BLaER1 (cell line): ENCODE measurements around the gene EEF1E1.

Experiments
- H3K27ac ChIP-seq: shearing (Covaris generic); formaldehyde crosslinking; 2 replicates; pipeline ENCODE4 v1.8.1; 2022
- H3K27me3 ChIP-seq: shearing (Covaris generic); formaldehyde crosslinking; 2 replicates; pipeline ENCODE4 v1.8.1; 2022
- H3K36me3 ChIP-seq: shearing (Covaris generic); formaldehyde crosslinking; 2 replicates; pipeline ENCODE4 v1.8.1; 2022
- H3K4me1 ChIP-seq: shearing (Covaris generic); formaldehyde crosslinking; 2 replicates; pipeline ENCODE4 v1.8.1; 2022
- H3K4me2 ChIP-seq: shearing (Covaris generic); formaldehyde crosslinking; 2 replicates; pipeline ENCODE4 v1.8.1; 2022
- H3K4me3 ChIP-seq: shearing (Covaris generic); formaldehyde crosslinking; 2 replicates; pipeline ENCODE4 v1.8.1; 2022
- H3K9ac ChIP-seq: shearing (Covaris generic); formaldehyde crosslinking; 2 replicates; pipeline ENCODE4 v1.8.1; 2022
- H3K9me3 ChIP-seq: shearing (Covaris generic); formaldehyde crosslinking; 2 replicates; pipeline ENCODE4 v1.8.1; 2022
- H4K20me1 ChIP-seq: shearing (Covaris generic); formaldehyde crosslinking; 2 replicates; pipeline ENCODE4 v1.8.1; 2022
- Cebpa-rat ChIP-seq: shearing (Covaris generic); IDR thresholded peaks from 2 replicates; pipeline ENCODE4 v1.8.1; 2022

Gene EEF1E1

GRCh38 chr6:8090650-8091049, 11.7 kb downstream of the EEF1E1 start:
- Histone ChIP-seq H3K4me3 (no peak overlapping the region), H4K20me1 (peaks cover 5% of the 10 kb centered on the region; the same call in 1 of the 2 replicates), H3K27me3 (no peaks in the 10 kb centered on the region), H3K4me1 (no peaks in the 10 kb centered on the region), H3K36me3 (peaks cover 90% of the 10 kb centered on the region), H3K27ac (no peak overlapping the region), H3K9me3 (peaks cover 32% of the 10 kb centered on the region), H3K4me2 (no peak overlapping the region), H3K9ac (no peak overlapping the region)
- no peak for TF ChIP-seq Cebpa-rat

GRCh38 chr6:8088886-8089285, 13.5 kb downstream of the EEF1E1 start:
- Histone ChIP-seq H3K4me3 (no peak overlapping the region), H3K4me1 (no peaks in the 10 kb centered on the region), H3K9ac (no peak overlapping the region), H3K36me3 (peaks cover 88% of the 10 kb centered on the region), H3K27ac (no peak overlapping the region), H3K9me3 (peaks cover 32% of the 10 kb centered on the region), H3K27me3 (no peaks in the 10 kb centered on the region), H3K4me2 (no peak overlapping the region), H4K20me1 (no peaks in the 10 kb centered on the region)
- no peak for TF ChIP-seq Cebpa-rat

- peaks cover 90% of the 10 kb centered on the region for H3K36me3 ChIP-seq
Observed at GRCh38 chr6:8087870-8088754, 14.2 kb downstream of the EEF1E1 start.

GRCh38 chr6:8086755-8087306, 15.5 kb downstream of the EEF1E1 start:
- Histone ChIP-seq H3K9ac (no peak overlapping the region), H3K4me2 (no peak overlapping the region), H3K4me3 (no peak overlapping the region), H3K27ac (no peak overlapping the region), H3K27me3 (no peaks in the 10 kb centered on the region), H3K4me1 (peaks cover 6% of the 10 kb centered on the region; the same call in 1 of the 2 replicates), H4K20me1 (no peaks in the 10 kb centered on the region), H3K9me3 (peaks cover 30% of the 10 kb centered on the region), H3K36me3 (peaks cover 89% of the 10 kb centered on the region)
- no peak for TF ChIP-seq Cebpa-rat

More at GRCh38 chr6:8087870-8088754, 14.2 kb downstream of the EEF1E1 start:
- Histone ChIP-seq H3K27me3 (no peaks in the 10 kb centered on the region), H3K27ac (no peak overlapping the region), H3K4me1 (peaks cover 1% of the 10 kb centered on the region; the same call in 1 of the 2 replicates), H3K9ac (no peak overlapping the region), H3K9me3 (peaks cover 32% of the 10 kb centered on the region), H4K20me1 (no peaks in the 10 kb centered on the region), H3K4me3 (no peak overlapping the region), H3K4me2 (no peak overlapping the region)
- TF ChIP-seq Cebpa-rat = no peak

GRCh38 chr6:8085053-8085511, 17.3 kb downstream of the EEF1E1 start:
- Histone ChIP-seq H3K9me3 (peaks cover 19% of the 10 kb centered on the region), H3K27me3 (no peaks in the 10 kb centered on the region), H3K4me1 (peaks cover 6% of the 10 kb centered on the region; the same call in 1 of the 2 replicates), H3K36me3 (peaks cover 82% of the 10 kb centered on the region), H3K9ac (no peak overlapping the region), H3K27ac (no peak overlapping the region), H3K4me2 (no peak overlapping the region), H3K4me3 (no peak overlapping the region), H4K20me1 (no peaks in the 10 kb centered on the region)
- TF ChIP-seq Cebpa-rat = no peak

GRCh38 chr6:8084586-8084985, 17.8 kb downstream of the EEF1E1 start:
- H4K20me1 ChIP-seq = no peaks in the 10 kb centered on the region
- peaks cover 16% of the 10 kb centered on the region for H3K9me3 ChIP-seq
- no peak overlapping the region for H3K9ac ChIP-seq
- H3K4me3 ChIP-seq = no peak overlapping the region
- H3K36me3 ChIP-seq = peaks cover 82% of the 10 kb centered on the region
- no peaks in the 10 kb centered on the region for H3K27me3 ChIP-seq
- H3K4me1 ChIP-seq = peaks cover 6% of the 10 kb centered on the region; the same call in 1 of the 2 replicates
- H3K4me2 ChIP-seq = no peak overlapping the region
- no peak overlapping the region for H3K27ac ChIP-seq
- TF ChIP-seq Cebpa-rat = no peak

GRCh38 chr6:8082954-8083858, 19.1 kb downstream of the EEF1E1 start:
- peaks cover 73% of the 10 kb centered on the region for H3K36me3 ChIP-seq
- no peak for TF ChIP-seq Cebpa-rat
- peaks cover 6% of the 10 kb centered on the region; the same call in 1 of the 2 replicates for H3K4me1 ChIP-seq
- no peak overlapping the region for H3K27ac ChIP-seq
- no peak overlapping the region for H3K9ac ChIP-seq
- H3K4me2 ChIP-seq = no peak overlapping the region
- no peaks in the 10 kb centered on the region for H3K27me3 ChIP-seq
- H4K20me1 ChIP-seq = no peaks in the 10 kb centered on the region
- H3K9me3 ChIP-seq = peaks cover 2% of the 10 kb centered on the region
- H3K4me3 ChIP-seq = no peak overlapping the region

- Histone ChIP-seq H3K9me3 (no peaks in the 10 kb centered on the region), H3K27ac (no peak overlapping the region), H3K27me3 (no peaks in the 10 kb centered on the region), H3K9ac (no peak overlapping the region), H3K4me3 (no peak overlapping the region), H4K20me1 (no peaks in the 10 kb centered on the region), H3K4me1 (peaks cover 11% of the 10 kb centered on the region), H3K4me2 (no peak overlapping the region), H3K36me3 (peaks cover 72% of the 10 kb centered on the region)
- TF ChIP-seq Cebpa-rat = no peak
Observed at GRCh38 chr6:8082572-8082953, 19.8 kb downstream of the EEF1E1 start.

GRCh38 chr6:8080362-8081151, 21.8 kb downstream of the EEF1E1 start:
- H4K20me1 ChIP-seq = no peaks in the 10 kb centered on the region
- no peak overlapping the region for H3K4me2 ChIP-seq
- peaks cover 59% of the 10 kb centered on the region for H3K36me3 ChIP-seq
- no peak overlapping the region for H3K27ac ChIP-seq
- H3K9ac ChIP-seq = no peak overlapping the region
- peaks cover 31% of the 10 kb centered on the region for H3K4me1 ChIP-seq
- H3K9me3 ChIP-seq = no peaks in the 10 kb centered on the region
- no peaks in the 10 kb centered on the region for H3K27me3 ChIP-seq
- no peak overlapping the region for H3K4me3 ChIP-seq
- TF ChIP-seq Cebpa-rat = no peak
